SU-DHL-6 (cell line): ENCODE data around the gene RALGAPA1.

Experiments used
- H2AFZ ChIP-seq: fragments of 200-600 bp; sonication (generic); 2 replicates; pipeline ENCODE4 v1.6.1; 2014; ENCODE audit warnings: low read depth, mild to moderate bottlenecking, moderate library complexity, mixed read lengths, antibody characterized with exemption, low read length; ENCODE audit not compliant: severe bottlenecking
- H3F3A ChIP-seq: fragments of 200-600 bp; shearing (Covaris generic); 2 replicates; pipeline ENCODE4 v1.6.0; 2016; ENCODE audit warnings: antibody characterized with exemption, mild to moderate bottlenecking; ENCODE audit not compliant: insufficient read depth
- H3K27ac ChIP-seq: fragments of 200-600 bp; sonication (generic); 2 replicates; pipeline ENCODE4 v1.5.1; 2016; ENCODE audit warnings: low read depth, mild to moderate bottlenecking, low read length, moderate library complexity, mixed read lengths
- H3K27me3 ChIP-seq: fragments of 200-600 bp; sonication (generic), shearing (Covaris generic); 2 replicates; pipeline ENCODE4 v1.6.0; 2014; ENCODE audit warnings: mild to moderate bottlenecking, low read length
- H3K36me3 ChIP-seq: fragments of 200-600 bp; sonication (generic); 2 replicates; pipeline ENCODE4 v1.6.1; 2014; ENCODE audit warnings: mild to moderate bottlenecking, low read length, mixed read lengths
- H3K4me2 ChIP-seq: fragments of 300-600, 200-600 bp; shearing (Covaris generic), sonication (generic); 2 replicates; pipeline ENCODE4 v1.6.0; 2014; ENCODE audit warnings: low read length, low read depth, mild to moderate bottlenecking; ENCODE audit not compliant: poor library complexity, severe bottlenecking
- H3K4me3 ChIP-seq: fragments of 200-600 bp; sonication (generic); 2 replicates; pipeline ENCODE4 v1.5.1; 2014; ENCODE audit warnings: antibody characterized with exemption, low read length, mild to moderate bottlenecking, mixed read lengths; ENCODE audit not compliant: insufficient read depth, poor library complexity, severe bottlenecking
- H3K79me2 ChIP-seq: fragments of 200-600 bp; sonication (generic); 2 replicates; pipeline ENCODE4 v1.6.1; 2014; ENCODE audit warnings: mild to moderate bottlenecking, low read length, moderate library complexity; ENCODE audit not compliant: insufficient read depth
- H3K9ac ChIP-seq: fragments of 200-600 bp; sonication (generic); 2 replicates; pipeline ENCODE4 v1.7.0; 2014; ENCODE audit warnings: mild to moderate bottlenecking, low read length
- H3K9me2 ChIP-seq: fragments of 200-600 bp; sonication (generic); replicated peaks from 2 replicates; pipeline ENCODE4 v1.6.1; 2014; ENCODE audit warnings: low read length; ENCODE audit not compliant: insufficient read depth
- H3K9me3 ChIP-seq: fragments of 200-600 bp; sonication (generic); 2 replicates; pipeline ENCODE4 v1.6.1; 2014; ENCODE audit warnings: low read length, mixed read lengths; ENCODE audit not compliant: insufficient read depth
- H4K20me1 ChIP-seq: fragments of 200-600 bp; sonication (generic); 2 replicates; pipeline ENCODE4 v1.6.1; 2014; ENCODE audit warnings: low read depth, mild to moderate bottlenecking, antibody characterized with exemption, low read length, moderate library complexity, mixed read lengths
- EZH2phosphoT487 ChIP-seq: fragments of 200-600 bp; sonication (generic), shearing (Covaris generic); conservative IDR thresholded peaks from 2 replicates; pipeline ENCODE4 v1.6.1; 2018; ENCODE audit warnings: mild to moderate bottlenecking, antibody characterized with exemption, low read length, moderate library complexity, mixed read lengths
- TF ChIP-seq, protein P1 (sequence below): fragments of 200-600 bp; sonication (generic); IDR thresholded peaks from one replicate; pipeline ENCODE4 v1.5.1; 2017; ENCODE audit warnings: antibody characterized with exemption, mild to moderate bottlenecking, low read length, moderate library complexity; ENCODE audit not compliant: insufficient read depth, poor library complexity, severe bottlenecking

Gene RALGAPA1

DNA sequence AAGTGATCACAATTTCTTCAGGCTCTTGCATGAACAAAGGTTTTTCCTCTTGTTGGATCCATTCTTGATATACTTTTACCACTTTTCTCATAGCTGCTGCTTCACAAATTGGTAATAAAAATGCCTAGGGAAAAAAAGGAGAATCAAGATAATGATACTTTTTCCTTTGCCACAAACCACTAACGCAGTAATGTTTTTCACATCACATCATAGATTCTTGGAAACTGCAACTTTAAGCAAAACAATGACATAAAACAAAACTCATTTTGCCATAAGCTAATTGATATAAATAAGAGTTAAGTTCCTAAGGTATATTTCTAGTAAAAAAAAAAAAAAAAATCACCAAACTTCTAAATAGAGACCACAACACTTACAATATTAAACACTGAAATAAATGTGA, 66.7 kb downstream of the RALGAPA1 start:
- Histone ChIP-seq H3F3A (no peaks in the 10 kb centered on the region), H3K4me2 (no peak overlapping the region), H2AFZ (no peak overlapping the region), H3K79me2 (no peaks in the 10 kb centered on the region), H3K36me3 (no peaks in the 10 kb centered on the region; the same call in 1 of the 2 replicates), H3K9me3 (no peaks in the 10 kb centered on the region), H3K9me2 (no peaks in the 10 kb centered on the region), H3K9ac (no peak overlapping the region), H4K20me1 (no peaks in the 10 kb centered on the region), H3K27me3 (no peaks in the 10 kb centered on the region), H3K27ac (no peak overlapping the region), H3K4me3 (no peak overlapping the region)
- TF ChIP-seq, protein P1, sequence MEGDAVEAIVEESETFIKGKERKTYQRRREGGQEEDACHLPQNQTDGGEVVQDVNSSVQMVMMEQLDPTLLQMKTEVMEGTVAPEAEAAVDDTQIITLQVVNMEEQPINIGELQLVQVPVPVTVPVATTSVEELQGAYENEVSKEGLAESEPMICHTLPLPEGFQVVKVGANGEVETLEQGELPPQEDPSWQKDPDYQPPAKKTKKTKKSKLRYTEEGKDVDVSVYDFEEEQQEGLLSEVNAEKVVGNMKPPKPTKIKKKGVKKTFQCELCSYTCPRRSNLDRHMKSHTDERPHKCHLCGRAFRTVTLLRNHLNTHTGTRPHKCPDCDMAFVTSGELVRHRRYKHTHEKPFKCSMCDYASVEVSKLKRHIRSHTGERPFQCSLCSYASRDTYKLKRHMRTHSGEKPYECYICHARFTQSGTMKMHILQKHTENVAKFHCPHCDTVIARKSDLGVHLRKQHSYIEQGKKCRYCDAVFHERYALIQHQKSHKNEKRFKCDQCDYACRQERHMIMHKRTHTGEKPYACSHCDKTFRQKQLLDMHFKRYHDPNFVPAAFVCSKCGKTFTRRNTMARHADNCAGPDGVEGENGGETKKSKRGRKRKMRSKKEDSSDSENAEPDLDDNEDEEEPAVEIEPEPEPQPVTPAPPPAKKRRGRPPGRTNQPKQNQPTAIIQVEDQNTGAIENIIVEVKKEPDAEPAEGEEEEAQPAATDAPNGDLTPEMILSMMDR: no peak
- TF ChIP-seq EZH2phosphoT487: no peak

DNA sequence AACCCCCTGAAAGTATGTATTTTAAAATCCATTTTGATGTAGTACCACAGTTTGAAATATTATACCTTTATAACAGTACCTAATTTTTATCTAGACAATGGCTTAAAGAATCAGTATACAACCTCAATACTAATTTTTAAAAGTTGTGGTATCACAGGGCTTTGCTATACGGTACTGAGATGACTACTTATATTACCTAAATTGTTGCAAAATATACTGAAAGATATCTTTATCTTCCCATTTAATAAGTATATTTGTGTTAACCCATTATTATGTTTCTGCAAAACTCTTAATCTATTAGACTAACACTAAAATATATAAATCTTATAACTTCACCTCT, 67.1 kb downstream of the RALGAPA1 start:
- Histone ChIP-seq H3K79me2 (no peaks in the 10 kb centered on the region), H3F3A (no peaks in the 10 kb centered on the region), H3K4me2 (no peak overlapping the region), H3K9ac (no peak overlapping the region), H2AFZ (no peak overlapping the region), H3K27ac (no peak overlapping the region), H3K27me3 (no peaks in the 10 kb centered on the region), H3K4me3 (no peak overlapping the region), H3K36me3 (no peaks in the 10 kb centered on the region; the same call in 1 of the 2 replicates), H3K9me2 (no peaks in the 10 kb centered on the region), H4K20me1 (no peaks in the 10 kb centered on the region), H3K9me3 (no peaks in the 10 kb centered on the region)
- TF ChIP-seq EZH2phosphoT487: no peak
- TF ChIP-seq, protein P1: no peak

DNA sequence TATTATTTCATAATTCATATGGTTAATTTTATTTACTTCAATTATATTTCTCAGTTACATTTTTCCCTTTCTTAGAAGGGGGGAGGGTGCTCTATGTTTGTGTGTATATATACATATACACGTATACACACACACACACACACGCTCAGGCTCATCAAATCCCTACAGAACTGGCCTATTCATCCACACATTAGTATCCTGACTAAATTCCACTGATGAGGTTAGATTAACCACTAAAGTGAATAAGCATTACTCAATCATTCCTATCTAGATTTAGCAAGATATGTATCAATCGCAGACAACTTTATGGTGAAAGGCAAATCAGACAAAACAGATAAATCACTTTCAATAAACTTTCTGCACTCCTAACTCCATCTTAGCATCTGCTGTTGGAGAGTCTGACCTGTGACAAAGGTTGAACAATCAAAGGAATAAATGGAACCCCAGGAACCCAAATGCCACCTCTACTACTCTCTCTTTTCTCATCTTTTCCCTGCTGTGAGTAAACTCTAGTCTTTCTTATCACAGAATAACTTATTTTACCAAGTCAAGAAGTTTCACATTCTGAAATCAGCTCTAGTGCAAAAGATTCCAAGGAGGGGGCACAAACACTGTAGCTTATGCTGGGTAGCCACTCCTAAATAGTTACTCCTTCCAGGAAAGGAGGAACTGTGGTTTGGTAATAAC, 67.6 kb downstream of the RALGAPA1 start:
- no peaks in the 10 kb centered on the region for H4K20me1 ChIP-seq
- H3K27me3 ChIP-seq: no peaks in the 10 kb centered on the region
- H3K9me2 ChIP-seq: no peaks in the 10 kb centered on the region
- no peak overlapping the region for H3K4me2 ChIP-seq
- no peak overlapping the region for H3K9ac ChIP-seq
- no peaks in the 10 kb centered on the region; the same call in 1 of the 2 replicates for H3K36me3 ChIP-seq
- no peak overlapping the region for H3K4me3 ChIP-seq
- no peaks in the 10 kb centered on the region for H3K79me2 ChIP-seq
- no peaks in the 10 kb centered on the region for H3K9me3 ChIP-seq
- no peaks in the 10 kb centered on the region for H3F3A ChIP-seq
- no peak overlapping the region for H3K27ac ChIP-seq
- H2AFZ ChIP-seq: no peak overlapping the region
- TF ChIP-seq, protein P1: no peak
- no peak for TF ChIP-seq EZH2phosphoT487
